GM12891 (cell line): ENCODE data around the gene PDGFRB.
"Not testable (repeated sequence)": the region's sequence is repeated elsewhere in the genome, so short reads cannot be mapped to it uniquely, and the experiment has no call there.

Experiments
- DNase-seq: peaks from one replicate; pipeline ENCODE4 v3.0.0; 2011; ENCODE audit warnings: low spot score; ENCODE audit not compliant: insufficient read length
- FAIRE-seq: peaks from 2 replicates; lab custom pipeline; 2011; peaks lifted over from hg19 to GRCh38; lab: Jason Lieb, UNC
- PAX5 ChIP-seq: IDR thresholded peaks from 2 replicates; pipeline ENCODE4 v1.6.1; 2011; ENCODE audit warnings: low read length, moderate library complexity, mild to moderate bottlenecking; ENCODE audit not compliant: insufficient read depth, severe bottlenecking
- POLR2A ChIP-seq: IDR thresholded peaks from 2 replicates; pipeline ENCODE4 v1.6.1; 2011; ENCODE audit warnings: low read depth, low read length, control low read depth
- POLR2AphosphoS5 ChIP-seq: IDR thresholded peaks from 2 replicates; pipeline ENCODE4 v1.6.1; 2011; ENCODE audit warnings: low read depth, low read length, control low read depth
- POU2F2 ChIP-seq: IDR thresholded peaks from 2 replicates; pipeline ENCODE4 v1.6.1; 2011; ENCODE audit warnings: low read depth, mild to moderate bottlenecking, control low read depth, low read length, moderate library complexity
- SPI1 ChIP-seq: IDR thresholded peaks from 2 replicates; pipeline ENCODE4 v1.6.1; 2011; ENCODE audit warnings: low read depth, low read length, control low read depth
- TAF1 ChIP-seq: IDR thresholded peaks from 2 replicates; pipeline ENCODE4 v1.6.1; 2011; ENCODE audit warnings: low read depth, low read length, control low read depth

The PDGFRB gene

GRCh38 chr5:150101023-150101422 is 54.6 kb downstream of the PDGFRB start:
- FAIRE-seq (no peak), DNase-seq (no peak)
- TF ChIP-seq POLR2A (no peak), TAF1 (no peak), POU2F2 (no peak)

- DNase-seq: no peak
- no peak for FAIRE-seq
- TF ChIP-seq PAX5: no peak
- TF ChIP-seq TAF1: no peak
- TF ChIP-seq SPI1: no peak
- no peak for TF ChIP-seq POLR2A
Measured at GRCh38 chr5:150097152-150097551, 58.5 kb downstream of the PDGFRB start.

GRCh38 chr5:150092159-150092787 is 63.4 kb downstream of the PDGFRB start:
- peak; percentile 83 for FAIRE-seq
- DNase-seq: no peak

DNA sequence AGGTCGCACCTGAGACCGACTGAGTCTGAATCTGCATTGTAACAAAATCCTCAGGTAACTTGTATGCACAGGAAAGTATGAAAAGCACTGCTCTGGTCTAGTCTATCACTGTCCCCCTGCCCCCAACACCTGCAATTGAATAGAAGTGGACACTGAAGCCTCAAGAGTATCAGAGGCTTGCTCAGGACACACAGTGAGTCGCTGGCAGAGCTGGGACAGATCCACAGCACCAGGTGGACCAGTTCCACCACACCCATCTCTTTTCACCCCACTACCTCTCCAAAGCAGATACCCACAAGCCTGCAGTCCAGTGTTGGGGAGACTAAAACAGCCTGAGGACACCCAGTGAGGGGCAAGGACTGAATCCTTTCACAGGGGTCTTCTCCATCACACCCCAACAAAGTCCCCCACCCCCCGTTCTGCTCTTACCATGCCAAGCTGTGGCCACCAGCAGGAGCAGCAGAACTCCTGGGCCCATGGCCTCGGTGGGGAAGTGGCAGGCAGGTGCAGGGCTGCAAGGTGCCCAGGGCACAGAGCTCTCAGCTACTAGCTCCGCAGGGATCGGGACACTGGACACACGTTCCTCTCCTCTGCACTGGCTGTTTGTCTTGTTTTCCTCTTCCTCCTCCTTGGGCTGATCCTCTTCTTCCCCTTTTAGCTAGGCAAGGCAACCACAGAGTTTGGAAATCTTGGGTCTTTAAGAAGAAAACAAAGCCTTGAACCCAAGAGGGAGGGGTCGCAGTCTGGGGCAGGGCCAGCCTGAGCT is 69.5 kb downstream of the PDGFRB start, which contains the start of gene CSF1R:
Gene CSF1R (minus strand): TSS at position 605 of the 766 bp plus-strand sequence. CDS start 127 bp downstream, at position 478.
- DNase-seq (no peak), FAIRE-seq (no peak)
- TF ChIP-seq POLR2A (no peak), POLR2AphosphoS5 (no peak), TAF1 (no peak), PAX5 (no peak), POU2F2 (no peak), SPI1 (no peak)

More at GRCh38 chr5:150092159-150092787, 63.4 kb downstream of the PDGFRB start:
- no peak for TF ChIP-seq SPI1
- TF ChIP-seq TAF1: no peak
- no peak for TF ChIP-seq POLR2AphosphoS5
- TF ChIP-seq POU2F2: no peak
- no peak for TF ChIP-seq POLR2A
- TF ChIP-seq PAX5: no peak

DNA sequence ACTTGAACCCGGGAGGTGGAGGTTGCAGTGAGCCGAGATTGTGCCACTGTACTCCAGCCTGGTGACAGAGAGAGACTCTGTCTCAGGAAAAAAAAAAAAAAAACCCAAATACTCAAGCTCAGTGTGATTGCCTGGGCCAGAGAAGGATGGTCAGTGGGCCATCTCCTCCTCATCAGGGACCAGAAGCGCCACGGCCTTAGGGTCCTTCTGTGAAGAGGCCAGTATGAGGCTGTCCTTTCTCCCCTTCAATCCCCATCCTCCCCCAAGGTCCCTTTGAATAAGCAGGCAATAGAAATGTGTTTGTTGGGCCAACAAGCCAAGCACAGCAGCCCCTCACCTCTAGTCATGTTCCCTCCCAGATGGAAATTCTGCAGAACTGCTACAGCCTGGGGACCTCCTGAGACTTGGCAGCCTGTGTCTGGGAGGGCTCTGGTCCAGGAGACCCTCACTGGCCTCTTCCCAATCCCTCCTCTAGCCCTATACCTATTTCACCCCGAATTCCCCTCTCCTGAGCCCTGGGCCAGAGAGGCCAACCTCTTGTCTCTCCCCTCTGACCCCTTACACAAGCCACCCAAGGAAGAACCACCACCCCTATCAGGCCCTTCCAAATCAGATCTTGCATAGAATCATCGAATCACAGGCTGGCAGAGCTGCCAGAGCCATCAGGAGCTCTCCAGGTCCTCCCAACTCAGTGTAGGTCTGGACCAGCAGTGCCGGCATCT is 70.3 kb downstream of the PDGFRB start:
- no peak for DNase-seq
- TF ChIP-seq POU2F2 (no peak), POLR2AphosphoS5 (no peak), TAF1 (no peak), POLR2A (no peak), PAX5 (no peak), SPI1 (no peak)
- FAIRE-seq: no peak

GRCh38 chr5:150084754-150085153 is 70.9 kb downstream of the PDGFRB start:
- not testable (repeated sequence) for DNase-seq, FAIRE-seq

DNA sequence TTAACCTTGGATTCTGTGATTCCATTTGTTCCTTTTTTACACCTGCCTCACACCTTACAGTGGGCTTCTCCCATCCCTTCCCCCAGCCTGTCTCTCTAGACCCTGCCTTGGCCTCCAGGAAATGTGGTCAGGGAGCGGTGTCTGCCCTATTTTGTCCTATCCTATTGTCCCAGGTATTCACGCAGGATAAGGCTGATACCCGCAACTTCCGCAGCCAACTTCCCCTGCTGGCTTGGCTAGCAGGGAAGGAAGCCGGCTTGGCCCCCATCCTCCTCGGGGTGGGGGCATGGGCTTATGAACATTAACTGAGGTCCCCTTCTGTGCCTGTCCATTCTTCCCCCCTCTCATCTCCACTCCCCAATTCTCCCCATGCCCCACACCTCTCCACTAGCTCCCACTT is 72.8 kb downstream of the PDGFRB start:
- no peak for DNase-seq
- TF ChIP-seq TAF1 (no peak), POLR2A (no peak), POU2F2 (no peak)
- FAIRE-seq: no peak

GRCh38 chr5:150082374-150082773 is 73.3 kb downstream of the PDGFRB start:
- no peak for TF ChIP-seq POLR2AphosphoS5
- no peak for TF ChIP-seq POLR2A
- TF ChIP-seq PAX5: no peak
- no peak for TF ChIP-seq SPI1
- TF ChIP-seq TAF1: no peak
- no peak for TF ChIP-seq POU2F2
- FAIRE-seq: peak; percentile 56
- no peak for DNase-seq

DNA sequence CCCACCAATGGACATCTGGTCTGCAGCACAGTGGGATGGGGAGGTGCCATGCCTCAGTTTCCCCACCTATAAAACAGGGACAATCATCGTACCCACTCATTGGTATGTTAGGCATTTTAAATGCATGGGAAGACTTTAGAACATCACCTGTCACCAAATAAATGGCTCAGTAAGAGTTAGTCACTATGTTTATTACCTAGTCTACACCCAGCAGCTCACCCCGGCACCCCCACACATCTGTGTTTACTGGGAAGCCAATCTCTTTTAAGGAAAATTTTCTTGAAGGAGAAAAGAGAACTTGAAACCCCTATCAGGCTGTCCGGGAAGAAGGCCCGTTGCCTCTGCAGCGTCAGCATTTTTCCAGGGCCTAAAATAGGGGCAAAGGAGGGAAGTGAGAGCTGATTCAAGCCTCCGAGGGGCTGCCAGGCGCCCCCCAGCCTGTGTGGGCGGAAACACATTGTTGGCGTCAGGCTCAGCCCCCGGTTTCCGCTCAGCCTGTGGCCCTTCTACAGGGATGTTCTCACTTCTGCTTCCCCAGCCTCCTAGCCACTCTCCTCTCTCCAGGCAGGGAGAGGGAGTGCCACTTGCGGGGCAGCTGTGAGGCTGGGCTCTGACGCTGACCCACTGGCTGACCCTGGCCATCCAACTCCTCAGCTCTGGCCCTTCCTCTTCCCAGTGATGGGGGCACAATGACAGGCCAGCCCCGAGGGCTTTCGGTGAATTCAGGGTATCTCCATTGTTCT is 73.9 kb downstream of the PDGFRB start:
- DNase-seq: peak; percentile 58
- 0 out of 2 replicates have a peak, but pooled peaks have one; percentile 27 for TF ChIP-seq POLR2AphosphoS5
- peak; percentile 97 for TF ChIP-seq SPI1
- 0 out of 2 replicates have a peak, but pooled peaks have one; percentile 30 for TF ChIP-seq POLR2A
- TF ChIP-seq PAX5: no peak
- FAIRE-seq: peak; percentile 88
